NCI-H345 treated with DMSO at 0.1 percent for 48 hours (cell line): Measurements from ENCODE around the gene TACC2.

Experiments used
- DNase-seq: peaks from one replicate; lab custom pipeline; 2025; ENCODE audit not compliant: unreplicated experiment; lab: John Stamatoyannopoulos, UW

The TACC2 gene

DNA sequence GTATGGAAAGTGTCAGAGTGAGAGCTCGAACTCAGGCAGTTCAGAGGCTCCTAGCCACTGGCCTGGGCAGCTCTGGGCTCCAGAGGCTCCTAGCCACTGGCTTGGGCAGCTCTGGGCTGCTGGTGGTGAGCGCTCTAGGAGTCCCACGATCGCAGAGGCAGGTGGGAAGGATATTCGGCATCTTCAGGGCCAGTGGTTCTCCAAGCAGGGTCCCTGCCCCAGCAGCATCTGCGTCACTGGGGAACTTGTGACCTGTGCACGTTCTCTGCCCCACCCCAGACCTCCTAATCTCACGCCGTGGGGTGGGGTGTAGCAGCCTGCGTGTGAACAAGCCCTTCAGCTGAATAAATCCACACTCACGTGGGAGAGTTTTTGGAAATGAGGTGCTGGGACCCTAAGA is 256.9 kb downstream of the TACC2 start:
- DNase-seq, result no peak

DNA sequence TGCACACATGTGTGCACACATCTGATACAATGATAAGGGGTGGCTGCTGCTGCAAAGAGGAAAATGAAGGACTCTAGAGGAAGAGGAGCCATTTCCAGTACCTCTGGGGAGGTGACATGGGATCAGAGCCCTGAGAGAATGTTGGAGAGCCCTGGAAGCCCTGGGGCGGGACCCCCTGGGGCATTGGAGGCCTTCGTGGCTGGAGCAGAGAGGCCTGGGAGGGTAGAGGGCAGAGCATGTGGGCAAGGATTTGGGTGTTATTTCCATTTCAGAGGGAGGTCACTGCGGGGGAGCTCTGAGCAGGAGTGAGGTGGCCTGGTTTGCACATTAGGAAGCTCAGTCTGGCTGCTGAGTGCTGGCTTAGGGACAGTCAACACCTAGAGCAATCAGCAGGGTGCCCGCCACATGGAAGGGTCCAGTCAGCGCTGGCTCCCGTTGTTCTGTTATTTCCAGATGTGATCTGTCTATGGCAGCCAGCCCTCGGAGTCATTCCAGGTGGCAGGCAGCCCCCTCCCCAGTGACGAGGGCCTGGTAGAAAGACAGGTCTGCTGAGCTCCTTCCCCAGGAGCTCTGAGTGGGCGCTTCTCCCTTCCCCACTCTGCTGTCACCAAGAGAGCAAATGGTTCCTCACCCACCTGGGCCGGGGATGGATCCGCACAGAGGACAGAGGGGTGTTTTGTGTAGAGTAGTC is 258.0 kb downstream of the TACC2 start:
- DNase-seq, result no peak

DNA sequence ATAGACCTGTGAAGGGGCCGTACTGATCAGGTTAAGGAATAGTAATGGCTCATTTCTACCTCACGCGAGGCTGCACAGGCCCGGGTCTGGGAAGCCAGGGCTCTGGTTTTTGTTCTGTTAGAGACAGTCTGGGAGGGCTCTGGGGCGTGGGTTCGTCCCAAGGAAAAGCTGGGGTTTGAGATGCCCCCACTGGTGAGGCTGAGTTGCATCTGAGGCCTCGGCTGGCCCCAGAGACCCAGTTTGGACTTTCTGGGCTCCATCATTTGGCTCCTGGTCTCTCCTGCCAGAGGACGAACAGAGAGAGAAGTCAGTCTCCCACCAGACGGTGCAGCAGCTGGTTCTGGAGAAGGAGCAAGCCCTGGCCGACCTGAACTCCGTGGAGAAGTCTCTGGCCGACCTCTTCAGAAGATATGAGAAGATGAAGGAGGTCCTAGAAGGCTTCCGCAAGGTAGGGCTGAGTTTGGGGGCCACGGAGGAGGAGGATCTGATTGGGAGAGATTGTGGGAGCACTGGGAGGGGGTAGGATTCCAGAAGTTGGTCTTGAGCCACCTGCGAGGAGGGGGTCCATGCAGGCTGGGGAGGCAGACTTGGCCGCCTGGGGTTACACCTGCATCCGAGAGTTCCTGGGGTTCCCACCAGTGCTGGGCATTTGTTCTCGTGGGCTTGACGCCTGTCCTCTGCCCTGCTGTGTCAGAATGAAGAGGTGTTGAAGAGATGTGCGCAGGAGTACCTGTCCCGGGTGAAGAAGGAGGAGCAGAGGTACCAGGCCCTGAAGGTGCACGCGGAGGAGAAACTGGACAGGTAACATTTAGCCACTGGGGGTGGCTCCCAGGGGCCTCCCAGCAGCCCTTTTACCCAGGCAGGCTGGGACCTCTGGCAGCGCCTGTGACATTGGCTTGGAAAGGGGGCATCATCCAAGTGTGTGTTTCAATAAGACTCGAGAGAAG is 259.7 kb downstream of the TACC2 start:
- DNase-seq, result no peak

DNA sequence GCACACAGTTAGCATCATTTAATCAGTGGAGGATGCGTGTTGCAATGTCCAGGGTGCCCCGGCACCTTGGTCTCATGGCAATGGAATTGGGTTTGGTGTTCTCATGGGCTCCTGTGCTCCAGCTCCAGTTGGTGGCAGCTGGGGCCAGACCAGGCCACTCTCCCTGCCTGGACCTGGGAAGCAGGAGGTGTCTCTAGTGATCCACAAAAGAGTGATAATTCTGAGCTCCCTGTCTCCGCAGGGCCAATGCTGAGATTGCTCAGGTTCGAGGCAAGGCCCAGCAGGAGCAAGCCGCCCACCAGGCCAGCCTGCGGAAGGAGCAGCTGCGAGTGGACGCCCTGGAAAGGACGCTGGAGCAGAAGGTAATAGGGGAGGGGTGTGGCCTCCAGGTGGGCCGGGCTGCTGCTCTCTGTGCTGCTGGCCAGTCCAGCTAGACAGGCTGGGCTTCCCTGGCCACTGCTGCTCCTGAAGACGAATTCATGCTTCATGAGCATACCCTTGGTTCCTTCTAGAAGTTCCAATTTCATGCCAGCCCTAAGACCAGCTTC is 260.4 kb downstream of the TACC2 start:
- DNase-seq, result no peak

DNA sequence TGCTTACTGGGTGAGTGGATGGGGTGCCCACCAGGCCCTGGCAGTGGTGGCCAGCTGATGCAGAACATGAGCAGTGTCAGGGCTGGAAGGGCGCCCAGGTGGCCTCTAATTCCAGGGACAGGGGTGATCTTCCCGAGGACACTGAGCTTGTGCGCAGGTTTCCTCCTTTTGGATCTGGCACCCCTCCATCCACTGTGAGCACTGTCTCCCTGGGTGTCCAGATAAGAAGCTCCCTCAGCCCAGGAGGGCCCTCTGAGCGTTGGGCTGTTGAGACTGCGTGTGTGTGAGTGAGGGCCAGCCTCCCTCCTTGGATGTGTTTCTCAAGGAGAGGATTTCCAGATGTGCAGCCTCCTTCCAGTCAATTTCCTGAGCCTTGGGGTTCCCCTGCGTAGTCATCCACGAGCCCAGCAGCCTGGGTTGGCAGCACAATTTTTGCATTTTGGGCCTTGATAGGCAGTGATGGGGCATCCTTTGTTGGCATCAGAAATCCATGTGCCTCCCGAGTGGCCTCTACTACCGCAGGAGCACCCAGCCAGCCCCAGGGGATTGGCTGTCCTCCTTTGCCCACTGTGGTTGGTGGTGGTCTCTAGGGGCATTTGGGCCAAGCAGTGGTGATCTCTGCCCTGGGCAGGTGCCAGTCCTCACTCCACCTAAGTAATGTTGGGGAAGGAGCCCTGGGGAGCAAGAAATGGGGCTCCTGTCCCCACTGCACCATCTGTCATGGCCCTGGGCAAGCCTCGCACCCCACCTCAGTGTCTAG is 261.2 kb downstream of the TACC2 start:
- no peak for DNase-seq

DNA sequence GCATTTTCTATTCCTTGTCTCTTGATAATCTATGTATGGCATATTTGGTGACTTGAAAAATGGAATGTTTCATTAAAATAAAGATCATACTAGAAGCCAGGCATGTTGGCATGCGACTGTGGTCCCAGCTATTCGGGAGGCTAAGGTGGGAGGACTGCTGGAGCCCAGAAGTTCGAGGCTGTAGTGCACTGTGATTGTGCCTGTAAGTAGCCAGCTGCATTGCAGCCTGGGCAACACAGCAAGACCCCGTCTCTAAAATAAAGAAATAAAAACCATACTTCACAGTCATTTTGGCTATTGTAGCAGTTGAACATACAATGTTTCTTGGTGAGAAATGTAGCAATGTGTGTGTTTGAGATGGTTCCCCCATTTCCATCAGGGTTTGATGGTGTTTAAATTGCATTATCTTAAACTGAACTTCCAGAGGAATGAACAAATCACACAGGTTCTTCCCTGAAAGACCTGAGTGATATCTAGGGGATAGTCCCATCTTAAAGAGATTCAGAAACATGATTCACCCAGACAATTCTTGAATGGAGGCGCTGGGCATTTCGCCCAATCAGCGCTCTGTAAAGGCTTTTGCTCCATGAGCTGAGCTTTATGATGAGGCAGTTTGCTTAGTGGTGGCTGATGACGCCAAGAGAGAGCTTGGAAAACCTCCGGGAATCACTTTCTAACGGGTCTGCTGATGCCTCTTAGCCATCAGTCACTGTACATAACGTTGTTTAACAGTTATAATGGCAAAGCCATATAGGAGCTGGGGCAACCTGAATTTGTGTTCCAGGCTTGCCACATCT is 262.7 kb downstream of the TACC2 start:
- DNase-seq, result no peak

DNA sequence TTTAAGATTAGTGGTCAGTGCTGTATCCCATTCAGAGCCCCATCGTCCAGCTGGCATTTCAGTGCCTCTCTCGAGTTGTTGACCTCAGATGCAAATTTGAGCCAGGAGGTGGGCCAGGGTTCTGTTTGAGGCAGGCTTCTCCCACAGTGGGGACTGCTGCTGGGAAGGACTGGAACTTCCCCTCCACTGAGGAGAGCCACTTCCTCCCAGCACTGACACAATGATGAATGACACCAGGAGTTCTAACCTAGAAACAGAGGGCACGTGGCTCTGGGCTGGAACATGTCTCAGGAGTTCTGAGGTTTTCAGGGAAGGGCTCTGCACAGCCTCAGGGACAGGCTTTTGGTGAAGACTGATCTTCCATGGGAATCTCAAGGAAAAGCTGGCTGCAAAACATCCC is 263.8 kb downstream of the TACC2 start:
- no peak for DNase-seq

DNA sequence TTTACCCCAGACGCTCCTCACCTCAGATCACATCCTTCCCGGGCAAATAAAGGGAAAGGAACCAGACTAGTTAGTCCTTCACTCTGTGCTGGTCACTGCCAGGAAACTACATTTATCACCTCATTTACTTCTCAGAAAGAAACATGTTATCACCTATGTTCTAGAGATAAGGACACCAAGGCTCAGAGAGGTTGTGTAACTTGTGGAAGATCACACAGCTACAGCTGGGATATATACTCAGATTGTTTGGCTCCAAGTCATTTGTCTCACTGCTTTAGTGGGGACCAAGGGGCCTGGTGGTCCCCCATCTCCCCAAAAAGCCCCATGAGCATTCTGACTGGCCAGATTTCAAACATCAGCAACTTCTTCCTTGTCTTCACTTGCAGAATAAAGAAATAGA is 264.6 kb downstream of the TACC2 start:
- DNase-seq, result no peak

DNA sequence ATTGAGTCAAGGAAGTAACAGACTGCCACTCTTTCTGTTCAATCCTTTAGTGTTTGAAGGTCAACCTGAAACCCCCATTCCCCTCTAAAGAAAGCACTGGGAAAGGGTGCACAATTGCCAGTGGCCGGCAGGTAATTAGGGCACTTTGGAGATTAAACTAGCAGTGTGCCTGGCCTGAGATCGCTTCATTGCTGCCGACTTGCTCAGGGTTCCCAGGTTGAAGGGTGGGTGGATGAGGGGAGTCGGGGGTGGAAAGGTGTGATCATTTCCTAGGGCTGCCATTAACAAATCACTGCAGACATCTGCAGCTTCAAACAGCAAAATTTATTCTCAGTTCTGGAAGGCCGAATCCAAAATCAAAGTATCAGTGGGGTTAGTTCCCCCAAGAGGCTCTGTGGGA is 265.9 kb downstream of the TACC2 start:
- no peak for DNase-seq

DNA sequence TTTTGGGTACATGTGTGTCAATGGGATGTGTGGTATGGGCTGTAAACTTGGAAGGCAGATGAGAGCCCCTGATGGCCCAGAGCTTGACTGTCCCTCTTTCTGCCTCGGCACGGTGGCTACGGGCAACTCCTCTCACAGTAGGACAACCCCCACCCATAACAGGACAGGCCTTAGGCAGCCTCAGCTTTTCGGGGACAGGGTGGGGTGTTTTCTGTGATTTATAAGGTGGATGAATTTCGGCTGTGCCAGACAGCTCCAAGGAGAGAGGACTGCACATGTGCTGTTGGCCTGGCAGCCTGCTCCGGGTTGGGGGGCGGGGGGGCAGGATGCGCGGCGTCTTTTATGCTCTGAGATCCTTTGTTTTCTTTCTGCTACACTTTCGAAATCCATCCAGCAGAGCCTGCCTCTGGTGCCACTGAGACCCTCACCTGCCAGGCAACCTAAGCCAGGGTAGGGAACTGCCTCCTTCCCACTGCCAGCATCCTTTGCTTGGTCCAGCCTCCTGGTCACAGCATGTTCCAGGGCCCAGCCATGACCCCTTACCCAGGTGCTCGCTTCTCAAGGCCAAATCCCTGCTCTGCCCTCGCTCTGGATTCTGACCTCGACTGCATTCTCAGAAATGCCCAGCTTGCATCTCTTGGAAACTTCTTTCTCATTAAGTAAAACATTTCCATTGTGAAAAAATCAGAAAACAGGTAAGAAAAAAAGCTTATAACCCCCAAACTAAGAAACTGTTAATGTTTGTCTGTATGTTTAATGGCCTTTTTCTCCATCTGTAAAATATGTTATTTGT is 266.7 kb downstream of the TACC2 start:
- DNase-seq, result no peak

DNA sequence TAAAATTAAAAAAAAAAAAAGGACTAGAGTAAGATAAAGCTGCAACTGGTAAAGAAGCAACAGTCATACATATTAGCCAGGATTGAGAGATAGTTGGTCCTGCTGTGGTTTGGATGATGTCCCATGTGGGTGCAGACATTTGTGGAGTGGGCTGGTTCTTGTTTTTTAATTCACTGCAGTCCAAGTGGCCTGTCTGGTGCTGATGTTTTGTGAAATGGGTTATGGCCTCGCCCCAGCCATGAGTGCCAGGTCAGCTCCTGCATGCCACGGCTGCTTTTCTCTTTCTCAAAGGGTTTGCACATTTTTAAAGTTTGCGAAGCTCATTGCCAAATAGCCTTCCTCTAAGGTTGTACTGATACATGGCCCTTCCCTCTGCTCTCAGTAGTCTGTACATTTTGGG is 268.1 kb downstream of the TACC2 start:
- DNase-seq, result no peak

DNA sequence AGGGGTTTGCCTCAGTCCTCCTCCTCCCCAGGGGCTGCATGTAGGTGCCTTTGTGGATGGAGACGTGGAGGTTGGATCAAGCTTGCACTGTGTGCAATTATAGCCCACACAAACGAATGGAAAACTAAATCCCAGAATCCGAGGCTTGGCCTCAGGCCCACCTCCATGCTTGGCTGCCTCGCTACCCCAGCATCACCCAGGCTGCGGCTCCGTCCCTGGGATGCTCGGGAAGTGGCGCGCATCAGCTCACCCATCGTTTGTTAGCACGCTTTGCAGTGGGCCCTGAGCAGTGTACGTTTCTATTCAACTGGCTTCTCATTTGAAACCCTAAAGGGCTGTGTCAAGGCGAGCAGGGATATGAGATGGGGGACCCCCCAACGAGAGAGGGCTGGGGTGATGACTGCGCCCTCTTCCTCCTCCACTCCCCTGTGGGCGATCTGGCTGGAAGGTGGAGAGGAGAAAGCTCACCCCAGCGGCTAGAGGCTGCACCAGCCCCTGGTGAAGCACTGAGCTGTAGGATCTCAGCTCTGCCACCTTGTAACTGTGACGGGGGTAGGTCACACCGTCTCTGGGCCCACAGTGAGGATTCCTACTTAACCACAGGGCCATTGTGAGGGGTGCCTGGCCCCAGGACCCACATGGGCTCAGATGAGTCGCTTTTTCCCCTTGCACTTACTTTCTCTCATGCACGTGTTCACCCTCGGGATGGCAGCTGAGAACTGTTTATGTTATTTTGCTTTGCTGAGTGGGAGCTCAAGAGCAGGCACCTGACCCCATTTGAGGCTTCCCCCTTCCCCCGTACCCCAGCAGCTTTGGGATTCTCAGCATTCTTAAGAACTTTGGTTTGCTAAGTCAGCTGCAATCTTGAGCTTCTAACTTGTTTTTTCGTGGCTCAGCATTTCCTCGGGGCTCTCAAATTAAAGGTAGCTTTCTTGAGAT is 269.4 kb downstream of the TACC2 start:
- no peak for DNase-seq

DNA sequence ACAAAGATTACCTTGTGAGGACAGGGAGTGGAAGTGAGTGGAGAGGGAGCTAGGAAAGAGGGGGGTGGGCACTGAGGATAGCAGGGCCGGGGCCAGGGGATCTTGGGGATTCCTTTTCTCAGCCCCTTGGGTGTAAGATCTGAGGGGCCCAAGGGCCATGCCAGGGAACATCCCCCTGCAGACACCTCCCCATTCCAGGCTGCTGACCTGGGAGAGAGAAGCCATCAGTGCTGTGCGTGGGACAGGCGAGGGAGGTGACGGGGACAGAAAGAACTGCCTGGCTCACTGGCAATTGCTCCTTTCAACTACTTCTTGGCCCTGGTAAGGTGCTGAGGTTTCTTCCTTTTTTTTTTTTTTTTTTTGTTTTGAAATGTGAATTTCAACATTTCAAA is 270.1 kb downstream of the TACC2 start:
- no peak for DNase-seq

DNA sequence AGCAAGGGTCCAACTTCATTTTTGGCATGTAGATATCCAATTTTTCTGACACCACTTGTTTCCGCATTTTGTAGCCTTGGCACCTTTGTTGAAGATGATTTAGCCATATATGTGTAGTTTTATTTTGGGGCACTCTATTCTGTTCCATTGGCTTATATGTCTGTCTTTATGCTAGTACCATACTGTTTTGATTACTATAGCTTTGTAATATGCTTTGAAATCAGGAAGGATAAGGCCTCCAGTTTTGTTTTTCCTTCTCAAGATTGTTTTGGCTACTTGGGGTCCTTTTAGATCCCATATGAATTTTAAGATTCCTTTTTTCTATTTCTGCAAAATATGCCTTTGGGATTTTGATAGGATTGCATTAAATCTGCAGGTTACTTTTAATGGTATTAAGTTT is 272.6 kb downstream of the TACC2 start:
- DNase-seq, result no peak

DNA sequence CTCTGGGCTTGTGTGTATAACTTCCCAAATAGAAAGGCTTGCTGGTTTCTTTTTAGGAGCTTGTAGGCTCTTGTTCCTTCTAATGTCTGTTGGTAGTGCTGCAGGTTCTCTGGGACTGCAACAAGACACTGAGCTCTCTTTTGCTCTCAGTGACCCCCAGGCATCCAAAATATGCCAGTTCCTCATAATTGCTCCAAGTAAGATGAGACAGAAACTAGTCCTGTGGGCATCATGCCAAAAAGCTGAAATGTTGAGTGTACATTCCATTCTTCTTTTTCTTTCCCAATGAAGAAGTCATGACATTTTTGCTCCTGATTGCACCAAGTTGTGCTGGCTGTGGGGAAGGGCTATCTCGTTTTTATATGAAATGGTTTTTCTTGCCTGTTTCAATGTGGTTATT is 275.0 kb downstream of the TACC2 start:
- no peak for DNase-seq

DNA sequence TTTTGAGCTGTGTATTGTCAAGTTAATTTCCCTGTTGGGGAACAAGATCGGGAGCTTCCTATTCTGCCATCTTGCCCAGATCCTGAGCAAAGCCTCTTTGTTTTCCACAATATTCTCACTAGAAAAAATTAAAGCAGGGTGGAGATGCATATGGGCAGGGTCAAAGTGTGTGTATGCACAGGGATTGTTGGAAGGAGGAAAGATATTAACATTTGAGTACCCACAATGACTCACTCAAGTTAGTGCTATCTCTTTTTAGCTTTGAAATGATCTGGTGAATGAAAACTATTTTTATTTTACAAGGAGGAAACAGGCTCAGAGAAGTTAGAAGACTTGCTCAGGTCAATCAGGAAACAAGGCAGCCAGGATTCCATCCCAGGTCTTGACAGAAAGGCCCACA is 275.5 kb downstream of the TACC2 start:
- no peak for DNase-seq

DNA sequence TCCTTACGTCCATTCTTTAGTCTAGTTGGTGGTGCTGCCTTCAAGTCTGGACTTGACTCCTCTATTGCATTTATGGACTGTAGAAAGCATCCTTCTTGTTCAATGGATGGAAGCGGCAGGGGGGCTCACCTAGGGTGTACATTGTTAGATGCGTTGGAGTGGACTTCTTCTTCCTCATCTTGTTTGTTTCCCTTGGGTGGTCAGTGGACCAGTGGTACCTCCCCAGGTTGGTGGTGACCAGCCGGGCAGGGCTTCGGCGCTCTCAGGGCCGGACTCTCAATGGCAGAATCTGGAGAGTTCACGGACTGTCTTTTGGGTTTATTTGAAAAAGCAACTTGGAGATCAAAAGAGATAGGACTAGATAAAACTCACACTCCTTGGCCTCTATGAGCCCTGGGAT is 276.0 kb downstream of the TACC2 start:
- DNase-seq, result no peak

DNA sequence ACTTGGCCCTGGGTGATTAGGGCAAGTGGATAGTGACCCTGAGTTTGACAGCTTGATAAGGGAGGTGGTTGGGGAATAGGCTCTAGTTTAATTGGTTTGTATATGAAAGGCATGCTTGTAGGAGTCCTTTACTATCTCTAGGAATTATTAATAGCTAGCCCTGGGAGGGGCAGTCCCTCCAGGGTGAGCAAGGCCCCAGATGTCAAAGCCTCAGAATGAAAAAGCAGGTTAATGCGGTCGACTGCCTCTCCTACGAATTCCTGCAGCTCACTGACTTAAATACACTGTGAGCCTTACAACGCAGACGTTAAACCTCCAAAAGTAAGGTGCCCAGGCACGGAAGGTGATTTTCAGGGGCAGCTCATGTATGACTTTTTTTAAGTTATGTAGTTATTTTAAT is 276.9 kb downstream of the TACC2 start:
- no peak for DNase-seq
